Measurements from ENCODE around the gene RYR3.

Gene RYR3

DNA sequence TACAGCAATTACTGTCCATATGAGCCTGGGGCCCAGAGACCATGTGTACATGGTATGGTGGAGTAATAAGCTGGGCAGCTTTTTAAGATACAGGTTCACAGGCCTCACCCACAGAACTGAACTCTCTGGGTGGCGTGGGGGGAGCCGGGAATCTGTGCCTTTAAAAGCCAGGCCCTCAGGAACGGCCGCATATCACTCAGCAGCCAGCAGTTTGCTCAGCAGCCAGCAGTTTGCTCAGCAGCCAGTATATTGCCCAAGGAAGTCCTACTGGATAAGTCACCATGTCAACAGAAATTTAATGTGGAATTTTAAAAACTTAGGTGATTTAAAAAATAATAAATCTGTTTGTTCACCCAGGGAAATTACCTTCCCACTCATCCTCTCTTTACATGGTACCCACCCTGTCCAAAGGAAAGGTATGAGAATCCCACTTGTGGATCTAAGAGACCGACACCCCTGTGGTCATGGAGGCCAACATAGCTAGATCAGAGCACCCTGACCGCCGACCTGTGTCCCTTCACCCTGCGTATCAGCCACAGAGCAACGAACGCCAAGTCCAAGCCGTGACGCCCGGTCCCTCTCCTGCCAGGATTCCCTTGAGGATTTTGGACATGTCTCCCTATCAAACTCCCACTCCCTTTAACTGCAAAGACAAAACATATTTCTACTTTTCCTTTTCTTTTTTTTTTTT lies 561.8 kb downstream of the RYR3 start:
- DNase-seq (ENCODE audit: low read depth in 2 of 2) = no peak

DNA sequence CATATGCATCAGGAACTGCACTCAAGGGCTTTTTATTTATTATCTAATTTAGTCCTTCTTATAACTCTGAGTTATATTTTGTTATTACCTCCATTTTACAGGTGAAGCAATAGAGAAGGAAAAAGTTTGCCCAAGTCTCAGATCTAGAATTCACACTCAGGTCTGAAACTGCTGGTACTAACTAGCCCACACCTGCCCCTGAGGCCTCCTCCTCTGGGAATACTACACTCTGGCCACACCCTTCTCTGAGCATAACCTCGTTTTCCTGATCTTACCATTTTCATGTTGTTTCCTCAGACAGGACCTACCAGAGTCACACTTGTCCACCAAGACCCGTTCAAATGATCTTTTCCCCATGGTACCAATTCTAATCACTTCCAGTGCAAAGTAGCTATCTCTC lies 563.4 kb downstream of the RYR3 start:
- no peak for DNase-seq (ENCODE audit: low read depth in 2 of 2)

DNA sequence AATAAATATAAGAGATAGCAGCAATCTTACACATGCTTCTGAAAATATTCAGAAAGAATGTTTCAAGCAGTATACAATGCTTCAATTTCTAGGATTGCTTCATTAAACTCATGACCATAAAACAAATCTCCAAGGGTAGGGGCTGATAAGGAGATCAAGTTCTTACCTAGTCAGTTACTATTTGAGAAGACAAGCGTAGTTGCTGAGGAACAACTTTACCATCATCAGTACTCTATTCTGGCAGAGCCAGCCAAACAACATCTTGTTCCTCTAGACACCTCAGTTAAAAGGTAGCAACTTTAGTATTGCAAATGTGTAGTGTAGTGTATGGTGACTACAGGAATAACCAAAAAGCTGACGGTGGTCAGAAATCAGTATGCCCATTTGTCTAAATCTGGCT lies 572.2 kb downstream of the RYR3 start:
- DNase-seq (ENCODE audit: low read depth in 2 of 2) = no peak

GRCh38 chr15:33888176-33888575 lies 577.4 kb downstream of the RYR3 start:
- DNase-seq (ENCODE audit: low read depth in 2 of 2) = no peak

GRCh38 chr15:33894193-33894592 lies 583.4 kb downstream of the RYR3 start:
- DNase-seq (ENCODE audit: low read depth in 2 of 2) = no peak

- no peak for DNase-seq (ENCODE audit: low read depth in 2 of 2)
Observed at GRCh38 chr15:33902043-33902442, 591.3 kb downstream of the RYR3 start.

DNA sequence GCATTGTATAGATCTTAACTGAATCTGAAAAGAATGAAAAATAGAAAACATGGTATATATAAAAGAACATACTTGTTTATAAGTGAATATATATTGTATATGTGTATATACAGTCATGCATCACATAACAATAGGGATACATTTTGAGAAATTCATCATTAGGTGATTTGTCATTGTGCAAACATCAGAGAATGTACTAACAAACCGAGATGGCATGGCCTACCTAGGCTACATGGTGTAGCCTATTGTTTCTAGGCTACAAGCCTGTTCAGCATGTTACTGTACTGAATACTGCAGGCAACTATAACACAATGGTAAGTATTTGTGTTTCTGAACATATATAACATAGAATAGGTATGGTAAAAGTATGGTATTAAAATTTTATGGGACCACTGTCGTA lies 592.9 kb downstream of the RYR3 start:
- DNase-seq (ENCODE audit: low read depth in 2 of 2) = no peak

- no peak for DNase-seq (ENCODE audit: low read depth in 2 of 2)
Observed at GRCh38 chr15:33907326-33907725, 596.6 kb downstream of the RYR3 start.

DNA sequence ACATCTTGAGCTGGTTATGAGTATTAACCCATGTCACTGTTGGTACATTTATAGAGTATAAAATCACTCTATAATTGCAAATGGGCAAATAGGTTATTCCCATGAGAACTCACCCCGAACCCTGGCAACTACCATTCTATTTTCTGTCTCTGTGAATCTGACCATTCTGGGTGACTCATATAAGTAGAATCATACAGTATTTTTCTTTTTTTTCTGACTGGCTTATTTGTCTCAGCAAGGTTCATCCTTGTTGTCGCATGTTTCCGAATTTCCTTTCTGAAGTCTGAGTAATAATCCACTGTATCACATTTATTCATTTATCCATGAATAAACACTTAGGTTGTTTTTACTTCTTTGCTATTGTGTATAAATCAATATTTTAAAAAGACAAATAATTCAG lies 597.6 kb downstream of the RYR3 start:
- DNase-seq (ENCODE audit: low read depth in 2 of 2) = no peak

DNA sequence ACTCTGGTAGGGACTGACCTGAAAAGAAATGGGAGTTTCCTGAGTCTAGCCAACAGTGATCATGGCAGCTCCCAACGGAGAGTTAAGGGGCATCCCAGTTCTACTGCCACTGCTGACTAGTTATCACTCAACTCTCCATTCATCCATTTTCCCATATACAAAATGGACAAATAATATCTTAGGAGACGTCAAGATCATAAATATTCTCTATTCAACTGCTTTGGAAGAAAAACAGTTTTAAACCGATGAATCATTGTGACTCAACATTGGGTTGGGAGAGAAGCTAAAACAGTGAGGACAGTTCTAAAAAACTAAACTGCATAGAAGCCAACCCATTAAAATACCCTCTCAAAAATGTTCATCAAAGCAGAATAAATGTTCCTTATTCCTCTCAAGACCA lies 600.0 kb downstream of the RYR3 start:
- no peak for DNase-seq (ENCODE audit: low read depth in 2 of 2)

DNA sequence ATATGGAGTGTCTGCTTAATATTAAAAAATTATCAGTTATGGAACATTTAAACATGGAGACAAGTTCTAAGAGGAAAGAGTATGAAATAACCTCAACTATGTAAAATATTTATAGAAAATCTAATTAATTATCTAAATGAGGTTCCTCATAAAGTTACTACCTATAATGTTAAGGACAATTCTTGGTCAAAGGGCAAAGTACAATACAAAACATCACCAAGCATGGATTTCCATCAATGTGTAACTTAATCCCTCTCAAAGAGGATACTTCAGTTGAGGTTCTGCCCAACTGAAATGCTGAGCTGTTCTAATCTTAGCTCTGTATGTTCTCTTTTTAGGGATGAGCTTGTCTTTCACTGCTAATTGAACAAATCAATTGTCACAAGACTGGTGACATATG lies 601.6 kb downstream of the RYR3 start:
- DNase-seq (ENCODE audit: low read depth in 2 of 2) = no peak

- no peak for DNase-seq (ENCODE audit: low read depth in 2 of 2)
Observed at GRCh38 chr15:33913459-33913858, 602.7 kb downstream of the RYR3 start.

Data from stimulated activated CD4-positive, alpha-beta T cell treated with anti-CD3 and anti-CD28 coated beads, Interleukin-1b, Interleukin-23, amount 100 ng/mL, for 1 hour (primary cell).